H1 (cell line): ENCODE measurements around the gene BTBD10. TPM values are rescaled to one million over a fixed set of nuclear protein-coding genes. Genes with fewer than 3 reads are reported as not detected.

Experiments
- CTCF ChIA-PET: fragments of 300-600 bp; sonication (Branson Sonifier 250); formaldehyde crosslinking; loops from one replicate; lab custom pipeline; 2021; ENCODE audit not compliant: partially characterized antibody; lab: Charles Lee
- POLR2A ChIA-PET: fragments of 300-600 bp; sonication (Branson Sonifier 250); formaldehyde crosslinking; loops from one replicate; lab custom pipeline; 2021; ENCODE audit warnings: inconsistent platforms; ENCODE audit not compliant: partially characterized antibody; lab: Charles Lee
- DNase-seq, 2 experiments: peaks; one replicate each; pipeline versions ENCODE4 v3.0.0 to v3.0.0-alpha.2; 2010 to 2022; ENCODE audit warnings: low spot score in 2 of 2, low read depth in 1 of 2, mixed read lengths in 1 of 2
- FAIRE-seq: peaks from 2 replicates; lab custom pipeline; 2011; peaks lifted over from hg19 to GRCh38; lab: Jason Lieb, UNC
- H2AFZ ChIP-seq: 2 replicates; pipeline ENCODE4 v1.8.1; 2012; ENCODE audit warnings: low read length, inconsistent platforms
- H2AK5ac ChIP-seq: 2 replicates; pipeline ENCODE4 v1.6.1; 2013; ENCODE audit warnings: low read depth, low read length
- H2BK120ac ChIP-seq: replicated peaks from 2 replicates; pipeline ENCODE3; 2013; ENCODE audit warnings: low read depth, low read length, inconsistent platforms
- H2BK12ac ChIP-seq: 2 replicates; pipeline ENCODE4 v1.6.1; 2013; ENCODE audit warnings: low read depth, low read length
- H2BK15ac ChIP-seq: 2 replicates; pipeline ENCODE4 v1.6.1; 2013; ENCODE audit warnings: low read length
- H2BK20ac ChIP-seq: 2 replicates; pipeline ENCODE4 v1.6.1; 2013; ENCODE audit warnings: low read length
- H2BK5ac ChIP-seq: 2 replicates; pipeline ENCODE4 v1.6.1; 2013; ENCODE audit warnings: low read depth, low read length
- H3K14ac ChIP-seq: 2 replicates; pipeline ENCODE4 v1.6.1; 2013; ENCODE audit warnings: inconsistent platforms; ENCODE audit not compliant: insufficient read length
- H3K18ac ChIP-seq: 2 replicates; pipeline ENCODE4 v1.6.1; 2013; ENCODE audit warnings: low read length; ENCODE audit errors: extremely low read depth
- H3K23ac ChIP-seq: 2 replicates; pipeline ENCODE4 v1.6.1; 2013; ENCODE audit warnings: inconsistent platforms; ENCODE audit not compliant: insufficient read length
- H3K23me2 ChIP-seq: 2 replicates; pipeline ENCODE4 v1.6.1; 2013; ENCODE audit warnings: low read depth, low read length
- H3K27ac ChIP-seq: 2 replicates; pipeline ENCODE4 v1.6.1; 2011; ENCODE audit warnings: low read depth, low read length, inconsistent platforms
- H3K27me3 ChIP-seq, 4 experiments: replicated peaks in 1 of 4; 1 replicate in 1 of 4; 2 replicates in 3 of 4; pipeline versions ENCODE4 v1.6.1 to v1.8.1; 2011 to 2013; ENCODE audit warnings: low read length in 3 of 4, mild to moderate bottlenecking in 3 of 4, inconsistent platforms in 2 of 4, mixed read lengths in 2 of 4, moderate library complexity in 1 of 4; ENCODE audit not compliant: control insufficient read depth in 3 of 4, insufficient read depth in 3 of 4; ENCODE audit errors: extremely low read depth in 1 of 4
- H3K36me3 ChIP-seq, 4 experiments: 2 replicates each; pipeline versions ENCODE4 v1.6.1 to v1.8.1; 2011 to 2013; ENCODE audit warnings: mild to moderate bottlenecking in 4 of 4, low read length in 3 of 4, moderate library complexity in 2 of 4, control low read depth in 1 of 4, inconsistent platforms in 1 of 4; ENCODE audit not compliant: insufficient read depth in 4 of 4, control insufficient read depth in 2 of 4
- H3K4ac ChIP-seq: replicated peaks from 2 replicates; pipeline ENCODE3; 2013; ENCODE audit warnings: low read length, low read depth, mixed read lengths, inconsistent platforms; ENCODE audit not compliant: insufficient read length
- H3K4me1 ChIP-seq, 4 experiments: replicated peaks in 1 of 4; 1 replicate in 1 of 4; 2 replicates in 3 of 4; pipeline versions ENCODE4 v1.6.1 to v1.8.1; 2011 to 2013; ENCODE audit warnings: low read length in 3 of 4, inconsistent platforms in 2 of 4, mixed read lengths in 1 of 4; ENCODE audit not compliant: insufficient read depth in 4 of 4, control insufficient read depth in 3 of 4
- H3K4me2 ChIP-seq, 2 experiments: 2 replicates each; pipeline versions ENCODE4 v1.6.1 to v1.8.1; 2011 to 2013; ENCODE audit warnings: low read depth in 2 of 2, low read length in 2 of 2, control low read depth in 1 of 2, inconsistent platforms in 1 of 2, mild to moderate bottlenecking in 1 of 2; ENCODE audit not compliant: insufficient read depth in 1 of 2
- H3K4me3 ChIP-seq, 4 experiments: fragments of 200-600, 300-600 bp in 1 of 4; sonication (generic), shearing (Covaris generic), sonication (Bioruptor Twin) in 1 of 4; 2 replicates each; pipeline versions ENCODE4 v1.5.1 to v1.8.1; 2011 to 2016; ENCODE audit warnings: low read length in 4 of 4, low read depth in 3 of 4, control low read depth in 2 of 4, inconsistent platforms in 2 of 4, mild to moderate bottlenecking in 2 of 4, mixed read lengths in 1 of 4, moderate library complexity in 1 of 4; ENCODE audit not compliant: insufficient read depth in 2 of 4; ENCODE audit errors: extremely low read depth in 1 of 4
- H3K56ac ChIP-seq: replicated peaks from 2 replicates; pipeline ENCODE3; 2013; ENCODE audit warnings: low read depth, mild to moderate bottlenecking, mixed read lengths, low read length, inconsistent platforms; ENCODE audit not compliant: insufficient read length
- H3K79me1 ChIP-seq: 2 replicates; pipeline ENCODE4 v1.6.1; 2013; ENCODE audit warnings: low read depth, low read length, control low read depth
- H3K79me2 ChIP-seq, 2 experiments: 2 replicates each; pipeline versions ENCODE4 v1.6.1 to v1.8.1; 2012 to 2013; ENCODE audit warnings: low read length in 2 of 2, mild to moderate bottlenecking in 2 of 2, inconsistent platforms in 1 of 2; ENCODE audit not compliant: insufficient read depth in 2 of 2, control insufficient read depth in 1 of 2
- H3K9ac ChIP-seq, 4 experiments: replicated peaks in 1 of 4; 1 replicate in 1 of 4; 2 replicates in 3 of 4; pipeline versions ENCODE4 v1.6.1 to v1.8.1; 2011 to 2013; ENCODE audit warnings: low read depth in 3 of 4, low read length in 3 of 4, control low read depth in 2 of 4, mild to moderate bottlenecking in 2 of 4, moderate library complexity in 2 of 4, inconsistent platforms in 1 of 4; ENCODE audit errors: extremely low read depth in 1 of 4
- H3K9me3 ChIP-seq, 2 experiments: 2 replicates each; pipeline versions ENCODE4 v1.6.1 to v1.8.1; 2012 to 2013; ENCODE audit warnings: mild to moderate bottlenecking in 2 of 2, moderate library complexity in 2 of 2, control low read depth in 1 of 2, inconsistent platforms in 1 of 2, low read depth in 1 of 2, low read length in 1 of 2, mixed read lengths in 1 of 2; ENCODE audit not compliant: insufficient read depth in 2 of 2
- H4K20me1 ChIP-seq, 2 experiments: replicated peaks in 1 of 2; 2 replicates each; pipeline versions ENCODE3 to v1.8.1; 2011 to 2013; ENCODE audit warnings: inconsistent platforms in 2 of 2, low read length in 2 of 2, mild to moderate bottlenecking in 1 of 2; ENCODE audit not compliant: insufficient read depth in 2 of 2, control insufficient read depth in 1 of 2
- H4K5ac ChIP-seq: 2 replicates; pipeline ENCODE4 v1.6.1; 2013; ENCODE audit warnings: low read length, low read depth, mixed read lengths, inconsistent platforms; ENCODE audit not compliant: insufficient read length
- H4K8ac ChIP-seq: 2 replicates; pipeline ENCODE4 v1.8.0; 2013; ENCODE audit warnings: mild to moderate bottlenecking, moderate library complexity, low read length, inconsistent platforms; ENCODE audit not compliant: insufficient read depth; ENCODE audit errors: extremely low read depth
- H4K91ac ChIP-seq: replicated peaks from 2 replicates; pipeline ENCODE3; 2013; ENCODE audit warnings: low read length, mixed read lengths, inconsistent platforms; ENCODE audit not compliant: insufficient read length
- ATF3 ChIP-seq: IDR thresholded peaks from 2 replicates; pipeline ENCODE4 v1.6.1; 2011; ENCODE audit warnings: low read depth, mild to moderate bottlenecking, low read length; ENCODE audit not compliant: insufficient read depth
- BCL11A ChIP-seq, 2 experiments: IDR thresholded peaks; one replicate each; pipeline ENCODE4 v1.6.1; 2011; ENCODE audit warnings: low read depth in 2 of 2, low read length in 2 of 2, mild to moderate bottlenecking in 2 of 2
- EP300 ChIP-seq, 2 experiments: IDR thresholded peaks; 1 replicate in 1 of 2; 2 replicates in 1 of 2; pipeline ENCODE4 v1.6.1; 2011 to 2012; ENCODE audit warnings: low read depth in 2 of 2, low read length in 2 of 2, mild to moderate bottlenecking in 2 of 2, borderline replicate concordance in 1 of 2, inconsistent platforms in 1 of 2, moderate library complexity in 1 of 2
- WGBS, 2 experiments: shearing (Covaris generic) in 1 of 2; methylation state at CpG; one replicate each; pipeline versions ENCODE4 v1.1.6 to v1.1.7; 2013 to 2015; ENCODE audit warnings: low lambda C conversion rate in 2 of 2, mixed read lengths in 2 of 2, inconsistent platforms in 1 of 2, low coverage in 1 of 2, missing lambda C conversion rate in 1 of 2; ENCODE audit not compliant: insufficient replicate concordance in 2 of 2, insufficient coverage in 1 of 2, insufficient read length in 1 of 2; ENCODE audit errors: extremely low coverage in 1 of 2, missing lambda C conversion rate in 1 of 2; 5-methylcytosine and 5-hydroxymethylcytosine counted together
- polyA plus RNA-seq, 7 experiments: library from polyadenylated mRNA; depleted of rRNA in 3 of 7; stranded (reverse) in 5 of 7; unstranded in 2 of 7; fragments of >200 nt in 5 of 7; fragments of 200-250 nt in 2 of 7; gene quantifications; 1 replicate in 5 of 7; 2 replicates in 1 of 7; 4 replicates in 1 of 7; pipeline versions ENCODE4 v1.2.1 to v1.2.3, GENCODE V29; 2011 to 2013; ENCODE audit warnings: missing spikeins in 2 of 7, mixed read lengths in 2 of 7
- total RNA-seq: library from RNA; stranded (reverse); fragmentation: NEBNext Ultra II Directional; extraction: Animal tissue kit (Norgen Biotek cat#: 25700); gene quantifications from 2 replicates; pipeline ENCODE4 v1.2.1, GENCODE V29; 2021

Gene BTBD10
- total and polyA plus RNA-seq, 2 of the 8 experiments (the other 6 are each of a cell fraction or from before 2014, with no cell fraction given), result 13.8 to 22.2 TPM

GRCh38 chr11:13473013-13473722 lies 10.1 kb upstream of the BTBD10 start:
- no peak overlapping the region for H3K14ac ChIP-seq
- H3K56ac ChIP-seq, result no peak overlapping the region
- no peaks in the 10 kb centered on the region for H3K36me3 ChIP-seq
- H3K4me1 ChIP-seq, result peaks cover 0 to 9% (median 4%) of the 10 kb centered on the region in 4 experiments; a peak in 3 of 7 replicates
- no peaks in the 10 kb centered on the region for H3K27me3 ChIP-seq
- no peak for DNase-seq
- H3K23me2 ChIP-seq, result no peaks in the 10 kb centered on the region
- H2BK120ac ChIP-seq, result no peak overlapping the region
- H3K9ac ChIP-seq, result no peak overlapping the region
- H3K4me2 ChIP-seq, result no peak overlapping the region
- FAIRE-seq, result no peak
- TF ChIP-seq EP300 (IDR thresholded peaks at IDR 0.05; ENCODE audit: borderline replicate concordance in 1 of 2, low read depth in 2 of 2, low read length in 2 of 2) (no peak), ATF3 (no peak), BCL11A (IDR thresholded peaks at IDR 0.05; ENCODE audit: low read depth in 2 of 2, low read length in 2 of 2) (no peak)
- H3K18ac ChIP-seq, result no peak overlapping the region
- no peaks in the 10 kb centered on the region for H4K20me1 ChIP-seq
- H3K23ac ChIP-seq, result no peak overlapping the region
- H2BK5ac ChIP-seq, result no peak overlapping the region
- no peak overlapping the region for H4K8ac ChIP-seq
- ChIA-PET CTCF (interaction anchor here (0.6 to 4.4 kb wide), 7 partner anchors 14 to 744 kb away, joined by 3 to 41 read pairs (median 3); no protein-coding TSS in a partner anchor), POLR2A (interaction anchor here (1.2 kb wide), 1 partner anchor 10 kb away, joined by 3 read pairs; the partner anchor contains the start of gene BTBD10)
- no peak overlapping the region for H2BK20ac ChIP-seq
- WGBS, 2 experiments, result 95% methylated on average over 3 of the region's 3 CpGs; no CpG with 5 or more reads in 1 of the 2 experiments
- H3K79me2 ChIP-seq, result no peaks in the 10 kb centered on the region
- no peak overlapping the region for H3K27ac ChIP-seq
- H4K91ac ChIP-seq, result no peak overlapping the region
- no peak overlapping the region for H3K4me3 ChIP-seq
- H3K4ac ChIP-seq, result no peak overlapping the region
- H3K79me1 ChIP-seq, result no peaks in the 10 kb centered on the region
- no peak overlapping the region for H2AFZ ChIP-seq
- H2BK15ac ChIP-seq, result no peak overlapping the region
- no peak overlapping the region for H2BK12ac ChIP-seq
- no peaks in the 10 kb centered on the region for H3K9me3 ChIP-seq
- H4K5ac ChIP-seq, result no peak overlapping the region
- H2AK5ac ChIP-seq, result no peak overlapping the region
